Measurements from ENCODE around the gene REXO1.

DNA sequence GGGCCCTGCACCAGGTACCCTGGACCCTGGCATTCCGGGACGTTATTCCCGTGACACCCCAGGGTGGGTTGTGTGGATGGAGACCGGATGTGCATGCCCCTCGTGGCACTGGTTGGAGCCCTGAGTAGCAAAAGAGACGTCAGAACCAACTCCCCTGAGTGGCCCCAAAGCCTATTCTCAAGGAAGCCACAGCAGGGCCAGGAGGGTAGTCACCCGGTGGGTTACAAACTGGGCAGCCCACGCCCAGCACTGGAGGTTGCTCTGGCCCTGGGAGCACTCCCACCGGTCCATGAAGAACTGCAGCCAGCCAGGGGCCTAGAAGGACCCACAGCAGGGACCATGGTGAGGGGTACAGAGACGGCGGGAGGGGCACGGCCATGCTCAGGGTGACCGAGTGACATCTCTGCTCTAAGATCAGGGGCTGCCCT lies 7.6 kb upstream of the REXO1 start:
- TF ChIP-seq, protein P1, sequence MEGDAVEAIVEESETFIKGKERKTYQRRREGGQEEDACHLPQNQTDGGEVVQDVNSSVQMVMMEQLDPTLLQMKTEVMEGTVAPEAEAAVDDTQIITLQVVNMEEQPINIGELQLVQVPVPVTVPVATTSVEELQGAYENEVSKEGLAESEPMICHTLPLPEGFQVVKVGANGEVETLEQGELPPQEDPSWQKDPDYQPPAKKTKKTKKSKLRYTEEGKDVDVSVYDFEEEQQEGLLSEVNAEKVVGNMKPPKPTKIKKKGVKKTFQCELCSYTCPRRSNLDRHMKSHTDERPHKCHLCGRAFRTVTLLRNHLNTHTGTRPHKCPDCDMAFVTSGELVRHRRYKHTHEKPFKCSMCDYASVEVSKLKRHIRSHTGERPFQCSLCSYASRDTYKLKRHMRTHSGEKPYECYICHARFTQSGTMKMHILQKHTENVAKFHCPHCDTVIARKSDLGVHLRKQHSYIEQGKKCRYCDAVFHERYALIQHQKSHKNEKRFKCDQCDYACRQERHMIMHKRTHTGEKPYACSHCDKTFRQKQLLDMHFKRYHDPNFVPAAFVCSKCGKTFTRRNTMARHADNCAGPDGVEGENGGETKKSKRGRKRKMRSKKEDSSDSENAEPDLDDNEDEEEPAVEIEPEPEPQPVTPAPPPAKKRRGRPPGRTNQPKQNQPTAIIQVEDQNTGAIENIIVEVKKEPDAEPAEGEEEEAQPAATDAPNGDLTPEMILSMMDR (IDR thresholded peaks at IDR 0.05): no peak
- no peak for TF ChIP-seq POLR2A (IDR thresholded peaks at IDR 0.05)

Data from testis (tissue), 2 donors.